HG03045 (cell line): ENCODE results near the gene MT1X.
"Not testable (repeated sequence)": the region's sequence is repeated elsewhere in the genome, so short reads cannot be mapped to it uniquely, and the experiment has no call there.

Source experiments
- ATAC-seq: cut with Tn5 transposase; IDR thresholded peaks from one replicate; pipeline ENCODE4 v1.9.1; 2021; ENCODE audit warnings: mild to moderate bottlenecking, moderate library complexity; ENCODE audit not compliant: unreplicated experiment

The MT1X gene

DNA sequence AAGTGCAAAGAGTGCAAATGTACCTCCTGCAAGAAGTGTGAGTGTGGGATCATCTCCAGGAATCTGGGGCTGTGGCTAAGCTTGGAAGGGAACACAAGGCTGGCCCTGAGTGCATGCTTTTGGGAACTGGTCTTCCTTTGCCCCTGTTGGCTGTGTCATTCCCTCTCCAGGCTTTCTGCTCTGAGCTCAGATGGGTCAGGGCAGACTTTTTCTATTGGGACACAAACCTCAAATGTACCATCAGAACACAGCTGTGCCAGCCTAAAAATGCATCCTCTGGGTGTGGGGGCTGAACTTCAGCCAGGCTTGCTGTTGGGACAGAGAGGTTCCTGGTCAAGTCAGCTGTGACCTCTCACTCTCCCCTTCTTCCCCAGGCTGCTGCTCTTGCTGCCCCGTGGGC is 29.7 kb upstream of the MT1X start:
- no peak for ATAC-seq

- ATAC-seq, result no peak
Measured at GRCh38 chr16:56653218-56653617, 29.1 kb upstream of the MT1X start.

GRCh38 chr16:56657555-56658326 is 24.5 kb upstream of the MT1X start, which contains the start of gene MT1F:
Gene MT1F, plus strand, starts transcription at chr16:56657959. Its CDS starts 100 bp downstream, at chr16:56658059.
- no peak for ATAC-seq

DNA sequence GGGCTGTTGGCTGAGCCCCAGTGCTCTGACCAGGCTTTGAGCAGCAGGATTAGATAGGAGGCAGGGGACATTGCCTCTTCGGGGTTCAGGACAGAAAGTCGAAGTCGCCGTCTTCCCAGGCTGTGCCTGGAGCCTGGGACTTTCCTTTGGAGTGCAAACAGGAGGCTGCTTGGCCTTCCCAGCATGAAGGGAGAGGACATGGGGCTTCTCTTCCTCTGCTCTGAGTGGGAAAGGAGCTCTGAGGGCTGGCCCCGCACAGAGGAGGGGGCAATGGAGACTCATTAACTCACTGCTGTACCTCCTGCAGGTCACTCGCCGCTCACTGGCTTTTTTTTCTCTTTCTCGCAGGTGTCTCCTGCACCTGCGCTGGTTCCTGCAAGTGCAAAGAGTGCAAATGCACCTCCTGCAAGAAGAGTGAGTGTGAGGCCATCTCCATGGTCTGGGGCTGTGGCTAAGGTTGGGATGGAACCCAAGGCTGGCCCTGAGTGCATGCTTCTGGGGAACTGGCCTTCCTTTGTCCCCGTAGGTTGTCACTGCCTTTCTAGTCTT is 23.9 kb upstream of the MT1X start:
- ATAC-seq, result no peak

DNA sequence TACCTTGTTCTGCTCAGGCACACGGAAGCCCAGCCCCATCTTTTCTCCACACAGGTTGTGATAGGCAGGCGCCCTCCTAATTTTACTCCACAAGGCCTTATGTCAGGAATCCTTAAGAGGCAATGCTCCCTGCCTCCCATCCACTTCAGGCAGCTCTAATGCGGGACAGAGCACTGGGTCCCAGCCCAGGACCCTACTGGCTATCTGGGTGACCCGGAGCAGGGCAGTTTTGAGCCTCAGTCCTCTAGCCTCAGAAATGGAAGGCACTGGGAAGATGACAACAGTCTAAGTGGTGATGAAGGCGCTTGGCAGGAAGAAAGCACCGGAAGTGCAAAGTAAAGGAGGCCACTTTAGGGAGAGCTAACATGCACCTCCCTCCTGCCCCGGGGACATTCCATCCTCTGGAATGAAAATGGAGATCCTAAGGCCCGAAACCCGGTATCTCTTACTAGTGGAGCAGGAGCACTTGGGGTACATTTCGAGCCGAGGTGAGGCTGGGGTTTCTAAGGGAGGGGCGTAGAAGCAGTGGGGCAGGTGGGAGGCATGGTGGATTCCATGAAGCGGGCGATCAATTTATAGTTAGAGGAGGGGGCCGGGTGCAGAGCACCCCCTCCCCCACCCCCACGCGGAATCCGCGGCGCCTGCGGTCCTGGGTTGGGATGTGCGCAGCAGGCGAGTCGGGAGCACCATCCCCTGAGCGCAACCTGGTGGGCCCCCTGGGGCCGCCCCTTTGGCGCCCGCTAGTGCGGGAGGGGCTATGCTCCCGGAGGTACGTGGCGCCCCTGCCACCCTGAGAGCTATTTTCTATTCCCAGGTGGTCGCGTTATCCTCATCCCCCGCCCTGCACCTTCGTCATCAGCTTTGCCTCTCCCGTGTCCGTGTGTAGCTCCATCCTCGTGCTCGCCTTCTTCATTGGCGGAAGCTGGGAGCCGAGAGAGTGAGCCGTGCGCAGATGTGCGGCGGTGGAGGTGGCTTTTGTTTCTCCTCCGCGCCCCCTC is 19.6 kb upstream of the MT1X start:
- no peak for ATAC-seq

GRCh38 chr16:56664506-56664905 is 17.8 kb upstream of the MT1X start:
- ATAC-seq, result no peak

DNA sequence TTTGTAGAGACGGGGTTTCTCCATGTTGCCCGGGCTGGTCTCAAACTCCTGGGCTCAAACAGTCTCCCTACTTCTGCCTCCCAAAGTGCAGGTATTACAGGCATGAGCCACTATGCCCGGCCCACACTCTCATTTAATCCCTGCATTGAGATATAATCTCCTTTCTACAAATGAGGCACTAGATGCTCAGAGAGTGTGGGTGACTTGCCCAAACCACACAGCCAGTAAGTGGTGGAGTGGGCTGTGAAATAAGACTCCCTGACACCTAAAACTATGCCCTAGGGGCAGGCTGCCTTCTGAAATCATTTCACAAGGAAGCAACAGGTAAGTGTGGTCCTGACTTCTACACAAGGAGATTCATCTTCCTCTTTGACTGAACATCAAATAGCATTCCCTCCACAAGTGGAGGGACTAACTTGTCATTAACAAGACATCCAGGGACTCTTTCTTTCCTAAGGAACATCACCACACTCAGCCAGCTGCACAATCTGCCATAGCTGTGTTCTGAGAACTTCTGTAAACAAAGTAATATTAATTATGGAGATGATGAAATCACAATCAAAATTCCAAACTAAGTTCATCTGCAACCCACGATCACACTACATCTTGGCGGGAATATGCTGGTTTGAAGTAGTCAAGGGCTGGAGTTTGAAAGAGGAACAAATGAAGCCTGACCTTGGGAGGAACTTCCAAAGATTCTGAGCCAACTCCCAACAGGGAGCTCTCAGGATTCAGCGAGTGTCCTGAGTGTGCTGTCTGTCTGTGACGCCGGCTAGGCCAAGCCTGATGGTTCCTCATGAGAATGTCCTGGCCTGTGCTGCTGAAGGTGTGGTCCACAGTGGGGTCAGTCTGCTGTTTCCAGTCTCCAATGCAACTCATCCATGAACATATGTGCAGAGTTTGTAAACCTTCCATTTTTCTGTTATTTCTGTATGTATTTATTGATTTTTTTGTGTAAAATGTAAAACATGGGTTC is 16.7 kb upstream of the MT1X start:
- not testable (repeated sequence) for ATAC-seq

GRCh38 chr16:56667581-56668571 is 14.4 kb upstream of the MT1X start, which contains the start of gene MT1G:
Gene MT1G, minus strand, starts transcription at chr16:56668065. Its CDS starts 72 bp downstream, at chr16:56667993.
- ATAC-seq, result no peak

GRCh38 chr16:56669005-56669839 is 13.0 kb upstream of the MT1X start, which contains the start of gene MT1H:
Gene MT1H, plus strand, starts transcription at chr16:56669814. Its CDS starts 71 bp downstream, at chr16:56669885.
- no peak for ATAC-seq

- ATAC-seq, result no peak
Measured at GRCh38 chr16:56669840-56670619, 12.2 kb upstream of the MT1X start.

DNA sequence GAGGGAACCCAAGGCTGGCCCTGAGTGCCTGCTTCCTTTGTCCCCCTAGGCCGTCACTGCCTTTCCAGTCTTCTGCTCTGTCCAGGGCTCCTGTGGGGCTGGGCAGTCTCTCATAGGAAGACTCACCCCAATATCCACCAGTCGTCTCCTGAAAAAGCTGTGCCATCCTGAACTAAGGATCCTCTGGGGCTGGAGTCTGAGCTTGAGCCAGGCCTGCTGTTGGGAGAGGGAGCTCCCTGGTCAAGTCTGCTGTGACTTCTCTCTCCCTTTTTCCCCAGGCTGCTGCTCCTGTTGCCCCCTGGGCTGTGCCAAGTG is 11.7 kb upstream of the MT1X start:
- ATAC-seq, result no peak

GRCh38 chr16:56671691-56672090 is 10.6 kb upstream of the MT1X start:
- ATAC-seq, result not testable (repeated sequence)

- ATAC-seq, result not testable (repeated sequence)
Measured at GRCh38 chr16:56672171-56672570, 10.1 kb upstream of the MT1X start.

DNA sequence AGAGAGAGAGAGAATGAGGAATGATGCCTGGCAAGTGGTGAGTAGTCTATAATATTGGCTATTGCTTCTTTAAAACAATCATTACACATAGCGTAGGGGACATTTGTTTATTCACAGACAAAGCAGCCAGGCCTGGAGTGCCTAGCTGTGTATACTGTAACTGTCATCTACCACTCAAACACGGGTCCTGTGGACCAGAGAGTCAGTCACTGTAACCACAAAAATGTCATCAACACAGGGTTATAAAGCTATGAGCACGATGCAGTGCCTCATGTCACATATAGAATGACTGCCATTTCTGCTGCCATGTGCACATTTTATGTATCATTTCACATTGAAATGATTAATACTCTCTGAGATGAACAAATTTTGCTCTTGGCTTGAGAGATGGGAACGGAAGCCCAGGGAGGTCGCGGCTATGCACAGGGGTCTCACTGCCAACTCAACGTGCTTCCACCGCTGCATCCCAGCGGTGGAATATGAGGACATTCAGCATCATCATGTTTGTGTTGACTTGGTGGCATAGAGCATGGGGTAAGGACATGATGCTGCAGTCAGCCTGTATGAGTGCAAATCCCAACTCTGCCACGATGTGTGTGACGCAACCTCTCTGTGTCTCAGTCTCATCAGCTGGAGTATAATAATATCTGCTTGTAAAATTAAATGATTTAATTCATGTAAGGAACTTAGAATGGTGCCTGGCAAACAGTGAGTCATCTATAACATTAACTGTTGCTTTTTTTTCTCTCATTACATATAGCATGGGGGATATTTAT is 9.3 kb upstream of the MT1X start:
- no peak for ATAC-seq

GRCh38 chr16:56673921-56674320 is 8.3 kb upstream of the MT1X start:
- no peak for ATAC-seq

DNA sequence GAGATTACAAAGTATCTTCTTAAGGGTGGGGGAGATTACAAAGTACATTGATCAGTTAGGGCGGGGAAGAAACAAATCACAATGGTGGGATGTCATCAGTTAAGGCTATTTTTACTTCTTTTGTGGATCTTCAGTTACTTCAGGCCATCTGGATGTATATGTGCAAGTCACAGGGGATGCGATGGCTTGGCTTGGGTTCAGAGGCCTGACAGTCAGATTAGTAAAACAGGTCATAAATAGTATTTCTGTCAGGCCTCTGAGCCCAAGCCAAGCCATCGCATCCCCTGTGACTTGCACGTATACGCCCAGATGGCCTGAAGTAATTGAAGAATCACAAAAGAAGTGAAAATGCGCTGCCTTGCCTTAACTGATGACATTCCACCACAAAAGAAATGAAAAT is 7.7 kb upstream of the MT1X start:
- not testable (repeated sequence) for ATAC-seq
